Chondrocyte (in vitro differentiated cells): ENCODE data around the gene DGLUCY. TPM values are rescaled to one million over a fixed set of nuclear protein-coding genes. Genes with fewer than 3 reads are reported as not detected.

Source experiments
- DNase-seq: peaks from one replicate; pipeline ENCODE4 v3.0.0; 2021; ENCODE audit warnings: mixed read lengths, low spot score
- H3K27ac Mint-ChIP-seq: one replicate; pipeline ENCODE4 v1.8.0; 2021; ENCODE audit warnings: mild to moderate bottlenecking, moderate library complexity, mixed read lengths; ENCODE audit not compliant: unreplicated experiment
- H3K27me3 Mint-ChIP-seq: 2 replicates; pipeline ENCODE4 v1.8.0; 2021; ENCODE audit warnings: low read depth, mixed read lengths
- H3K36me3 Mint-ChIP-seq: 2 replicates; pipeline ENCODE4 v1.8.0; 2021; ENCODE audit warnings: low read depth, mixed read lengths
- H3K4me1 Mint-ChIP-seq: 2 replicates; pipeline ENCODE4 v1.8.0; 2021; ENCODE audit warnings: low read depth, mild to moderate bottlenecking, mixed read lengths
- H3K4me3 Mint-ChIP-seq: one replicate; pipeline ENCODE4 v1.8.0; 2021; ENCODE audit warnings: mild to moderate bottlenecking, moderate library complexity, mixed read lengths; ENCODE audit not compliant: unreplicated experiment
- H3K9me3 Mint-ChIP-seq: 2 replicates; pipeline ENCODE4 v1.8.0; 2021; ENCODE audit warnings: low read depth, mixed read lengths
- CTCF ChIP-seq: fragments of 200-600 bp; sonication (generic); IDR thresholded peaks from 2 replicates; pipeline ENCODE4 v1.5.0; 2021; ENCODE audit warnings: antibody characterized with exemption, mild to moderate bottlenecking, moderate library complexity
- total RNA-seq: library from RNA; stranded (reverse); gene quantifications from 3 replicates; pipeline ENCODE4 v1.2.1, GENCODE V29; 2021

Gene DGLUCY
- total RNA-seq, 1 donor from 2014 or later = 9.3 TPM

- H3K4me1 Mint-ChIP-seq = no peaks in the 10 kb centered on the region
- H3K36me3 Mint-ChIP-seq = no peaks in the 10 kb centered on the region
- DNase-seq = no peak
- TF ChIP-seq CTCF = no peak
- H3K9me3 Mint-ChIP-seq = no peaks in the 10 kb centered on the region
- H3K27ac Mint-ChIP-seq = no peak overlapping the region
- no peak overlapping the region for H3K4me3 Mint-ChIP-seq
- no peaks in the 10 kb centered on the region for H3K27me3 Mint-ChIP-seq
Observed at GRCh38 chr14:91171291-91171690, 57.4 kb downstream of the DGLUCY start.

DNA sequence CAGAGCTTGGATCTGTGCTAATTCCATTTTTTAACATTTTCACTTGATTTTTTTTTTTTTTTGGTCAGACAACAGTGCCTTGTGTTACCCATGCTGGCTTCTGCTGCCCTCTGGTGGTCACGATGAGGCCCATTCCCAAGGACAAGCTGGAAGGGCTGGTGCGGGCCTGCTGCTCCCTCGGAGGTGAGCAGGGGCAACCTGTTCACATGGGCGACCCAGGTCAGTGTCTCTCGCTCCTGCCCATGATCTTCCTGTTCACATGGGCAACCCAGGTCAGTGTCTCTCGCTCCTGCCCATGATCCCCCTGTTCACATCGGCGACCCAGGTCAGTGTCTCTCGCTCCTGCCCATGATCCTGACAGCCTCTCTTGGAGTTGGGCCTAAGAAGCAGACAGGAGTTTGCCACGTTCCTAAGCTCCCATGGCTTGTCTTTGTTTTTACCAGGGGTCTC is 59.4 kb downstream of the DGLUCY start:
- no peaks in the 10 kb centered on the region for H3K9me3 Mint-ChIP-seq
- DNase-seq = no peak
- H3K36me3 Mint-ChIP-seq = no peaks in the 10 kb centered on the region
- no peak overlapping the region for H3K27ac Mint-ChIP-seq
- H3K27me3 Mint-ChIP-seq = no peaks in the 10 kb centered on the region
- no peak overlapping the region for H3K4me3 Mint-ChIP-seq
- peak; percentile 95 for TF ChIP-seq CTCF
- H3K4me1 Mint-ChIP-seq = peaks cover 3% of the 10 kb centered on the region

GRCh38 chr14:91173904-91174303 is 60.0 kb downstream of the DGLUCY start:
- Mint-ChIP-seq H3K9me3 (no peaks in the 10 kb centered on the region), H3K27ac (no peak overlapping the region), H3K4me3 (no peak overlapping the region), H3K4me1 (peaks cover 3% of the 10 kb centered on the region), H3K36me3 (no peaks in the 10 kb centered on the region), H3K27me3 (no peaks in the 10 kb centered on the region)
- DNase-seq = no peak
- TF ChIP-seq CTCF = no peak

GRCh38 chr14:91175291-91176201 is 61.7 kb downstream of the DGLUCY start:
- H3K27ac Mint-ChIP-seq = no peak overlapping the region
- no peaks in the 10 kb centered on the region for H3K9me3 Mint-ChIP-seq
- no peak overlapping the region for H3K4me3 Mint-ChIP-seq
- H3K36me3 Mint-ChIP-seq = no peaks in the 10 kb centered on the region
- DNase-seq = no peak
- H3K27me3 Mint-ChIP-seq = no peaks in the 10 kb centered on the region
- H3K4me1 Mint-ChIP-seq = peaks cover 3% of the 10 kb centered on the region
- no peak for TF ChIP-seq CTCF

- Mint-ChIP-seq H3K27me3 (no peaks in the 10 kb centered on the region), H3K9me3 (no peaks in the 10 kb centered on the region), H3K36me3 (peaks cover 2% of the 10 kb centered on the region), H3K4me1 (peaks cover 3% of the 10 kb centered on the region), H3K27ac (no peak overlapping the region), H3K4me3 (no peak overlapping the region)
- TF ChIP-seq CTCF = peak; percentile 90
- DNase-seq = no peak
Observed at GRCh38 chr14:91177073-91178034, 63.5 kb downstream of the DGLUCY start.
